Fibroblast of skin of right quadriceps (primary cell): Measurements from ENCODE around the gene ARID2.

ENCODE experiments used
- DNase-seq: peaks from one replicate; pipeline ENCODE4 v3.0.0-alpha.2; 2013

The ARID2 gene

GRCh38 chr12:45944771-45945170, 215.3 kb downstream of the ARID2 start:
- no peak for DNase-seq

- no peak for DNase-seq
Measured at GRCh38 chr12:45946435-45946834, 216.9 kb downstream of the ARID2 start.

GRCh38 chr12:45948546-45948945, 219.0 kb downstream of the ARID2 start:
- no peak for DNase-seq
